GM12873 (cell line): Measurements from ENCODE around the gene HOXB9.

Experiments
- TF ChIP-seq, protein P1 (sequence below): IDR thresholded peaks from 2 replicates; pipeline ENCODE4 v1.5.1; 2012; ENCODE audit warnings: low read depth, mild to moderate bottlenecking, moderate library complexity, low read length, control low read depth; ENCODE audit not compliant: insufficient read depth; ENCODE audit errors: missing control alignments

Gene HOXB9

DNA sequence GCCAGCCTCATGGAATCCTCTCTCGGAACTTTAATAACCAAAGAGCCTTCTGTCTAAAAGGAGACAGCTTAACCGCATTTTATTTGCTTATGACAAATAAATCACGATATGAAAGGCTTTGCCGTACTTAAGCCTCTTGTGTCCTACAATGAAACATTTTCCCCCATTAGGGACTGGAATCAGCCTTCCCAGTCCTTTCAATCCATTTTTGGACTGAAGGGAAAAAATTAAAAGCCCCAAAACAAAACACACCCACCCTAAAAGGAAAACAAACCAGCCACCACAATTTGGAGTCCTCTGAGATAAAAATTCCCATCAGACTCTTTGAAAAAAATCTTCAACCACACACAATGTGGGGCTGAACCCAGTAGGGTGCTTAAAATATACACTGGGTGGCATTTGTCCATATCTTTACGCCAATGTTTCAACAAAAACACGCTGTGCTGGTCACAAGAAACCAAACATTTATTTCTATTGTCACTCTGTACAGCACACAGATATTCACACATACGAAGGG lies 51.0 kb downstream of the HOXB9 start:
- TF ChIP-seq, protein P1, sequence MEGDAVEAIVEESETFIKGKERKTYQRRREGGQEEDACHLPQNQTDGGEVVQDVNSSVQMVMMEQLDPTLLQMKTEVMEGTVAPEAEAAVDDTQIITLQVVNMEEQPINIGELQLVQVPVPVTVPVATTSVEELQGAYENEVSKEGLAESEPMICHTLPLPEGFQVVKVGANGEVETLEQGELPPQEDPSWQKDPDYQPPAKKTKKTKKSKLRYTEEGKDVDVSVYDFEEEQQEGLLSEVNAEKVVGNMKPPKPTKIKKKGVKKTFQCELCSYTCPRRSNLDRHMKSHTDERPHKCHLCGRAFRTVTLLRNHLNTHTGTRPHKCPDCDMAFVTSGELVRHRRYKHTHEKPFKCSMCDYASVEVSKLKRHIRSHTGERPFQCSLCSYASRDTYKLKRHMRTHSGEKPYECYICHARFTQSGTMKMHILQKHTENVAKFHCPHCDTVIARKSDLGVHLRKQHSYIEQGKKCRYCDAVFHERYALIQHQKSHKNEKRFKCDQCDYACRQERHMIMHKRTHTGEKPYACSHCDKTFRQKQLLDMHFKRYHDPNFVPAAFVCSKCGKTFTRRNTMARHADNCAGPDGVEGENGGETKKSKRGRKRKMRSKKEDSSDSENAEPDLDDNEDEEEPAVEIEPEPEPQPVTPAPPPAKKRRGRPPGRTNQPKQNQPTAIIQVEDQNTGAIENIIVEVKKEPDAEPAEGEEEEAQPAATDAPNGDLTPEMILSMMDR: no peak

GRCh38 chr17:48574505-48575065 lies 51.6 kb downstream of the HOXB9 start:
- TF ChIP-seq, protein P1: no peak

- TF ChIP-seq, protein P1: no peak
These were observed 54.2 kb downstream of the HOXB9 start for GRCh38 chr17:48571826-48572417.
